Fibroblast of lung (primary cell): ENCODE measurements around the gene MUC21. TPM values are rescaled to one million over a fixed set of nuclear protein-coding genes. Genes with fewer than 3 reads are reported as not detected.
A peak's percentile ranks its signal among the peaks of the same experiment; 100 is the strongest.

ENCODE experiments used
- DNase-seq, 2 donors: peaks; one replicate each; pipeline versions ENCODE4 v3.0.0 to v3.0.0-alpha.2; 2010; ENCODE audit warnings: low read depth in 2 of 2
- H2AFZ ChIP-seq: 2 replicates; pipeline ENCODE4 v1.5.1; 2012; ENCODE audit warnings: low read length, control low read depth, inconsistent platforms
- H3K27ac ChIP-seq: 2 replicates; pipeline ENCODE4 v1.5.1; 2011; ENCODE audit warnings: low read length, control low read depth; ENCODE audit not compliant: insufficient read depth
- H3K27me3 ChIP-seq: 2 replicates; pipeline ENCODE4 v1.5.1; 2011; ENCODE audit warnings: mild to moderate bottlenecking, low read length; ENCODE audit not compliant: control insufficient read depth, insufficient read depth
- H3K36me3 ChIP-seq: 2 replicates; pipeline ENCODE4 v1.5.1; 2011; ENCODE audit warnings: low read length; ENCODE audit not compliant: control insufficient read depth, insufficient read depth
- H3K4me1 ChIP-seq: 2 replicates; pipeline ENCODE4 v1.5.1; 2011; ENCODE audit warnings: low read length; ENCODE audit not compliant: control insufficient read depth, insufficient read depth; ENCODE audit errors: extremely low read depth
- H3K4me2 ChIP-seq: 2 replicates; pipeline ENCODE4 v1.5.1; 2011; ENCODE audit warnings: low read length, control low read depth; ENCODE audit not compliant: insufficient read depth; ENCODE audit errors: extremely low read depth
- H3K4me3 ChIP-seq, 4 experiments: fragments of 200-600 bp in 1 of 4; sonication (generic) in 1 of 4; replicated peaks in 1 of 4; 2 replicates each; pipeline ENCODE4 v1.5.1; 2011 to 2016; ENCODE audit warnings: low read length in 4 of 4, low read depth in 3 of 4, mild to moderate bottlenecking in 3 of 4, control low read depth in 2 of 4, inconsistent platforms in 1 of 4, mixed read lengths in 1 of 4; ENCODE audit not compliant: insufficient read depth in 1 of 4; ENCODE audit errors: control extremely low read depth in 1 of 4
- H3K79me2 ChIP-seq: 2 replicates; pipeline ENCODE4 v1.5.1; 2012; ENCODE audit warnings: mild to moderate bottlenecking, low read length, inconsistent platforms; ENCODE audit not compliant: control insufficient read depth, insufficient read depth
- H3K9ac ChIP-seq: 2 replicates; pipeline ENCODE4 v1.5.1; 2011; ENCODE audit warnings: mild to moderate bottlenecking, low read length, control low read depth; ENCODE audit not compliant: insufficient read depth
- H3K9me3 ChIP-seq: 2 replicates; pipeline ENCODE4 v1.5.1; 2012; ENCODE audit warnings: low read depth, low read length; ENCODE audit not compliant: control insufficient read depth, insufficient read depth
- H4K20me1 ChIP-seq: 2 replicates; pipeline ENCODE4 v1.5.1; 2011; ENCODE audit warnings: low read length; ENCODE audit not compliant: control insufficient read depth, insufficient read depth; ENCODE audit errors: extremely low read depth
- EZH2 ChIP-seq: IDR thresholded peaks from 2 replicates; pipeline ENCODE4 v1.5.1; 2012; ENCODE audit warnings: low read length, control low read depth, mild to moderate bottlenecking; ENCODE audit errors: missing control alignments
- polyA plus RNA-seq, 2 donors: library from polyadenylated mRNA; depleted of rRNA in 1 of 2; stranded (reverse) in 1 of 2; unstranded in 1 of 2; fragments of >200 nt; gene quantifications; 2 replicates each; pipeline ENCODE4 v1.2.1, GENCODE V29; 2011 to 2012; ENCODE audit warnings: missing spikeins in 1 of 2
- total RNA-seq: library from RNA; depleted of rRNA; stranded (reverse); fragments of >200 nt; gene quantifications from 2 replicates; pipeline ENCODE4 v1.2.1, GENCODE V29; 2014
- TF ChIP-seq, protein P1 (sequence below), 2 donors: IDR thresholded peaks in 1 of 2; conservative IDR thresholded peaks in 1 of 2; 1 replicate in 1 of 2; 2 replicates in 1 of 2; pipeline ENCODE4 v1.5.1; 2011 to 2012; ENCODE audit warnings: low read length in 2 of 2, control low read depth in 1 of 2, inconsistent platforms in 1 of 2, low read depth in 1 of 2, mild to moderate bottlenecking in 1 of 2

Gene MUC21
- total and polyA plus RNA-seq, 2 donors (not counting 1 experiment from before 2014, with no cell fraction given): not detected

DNA sequence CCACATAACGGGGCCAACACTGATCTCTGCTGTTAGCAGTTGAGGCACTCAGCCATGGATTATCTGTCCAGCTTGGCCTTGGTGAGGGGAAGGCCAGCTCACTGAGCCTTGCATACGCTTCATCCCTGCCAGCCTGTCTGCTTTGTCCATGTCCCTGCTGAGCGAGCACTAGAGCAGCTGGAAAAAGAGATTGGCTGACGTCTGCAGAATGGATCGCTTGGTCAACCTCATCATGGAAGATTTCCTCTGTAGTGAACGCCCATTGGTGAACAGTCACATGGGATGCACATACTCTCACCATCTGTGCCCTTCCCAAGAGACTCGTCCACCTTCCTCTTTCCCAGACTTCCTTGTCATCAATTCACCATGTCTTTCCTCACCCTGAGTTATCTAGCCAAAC lies 53.7 kb downstream of the MUC21 start:
- no peak overlapping the region for H3K9ac ChIP-seq
- H4K20me1 ChIP-seq: no peaks in the 10 kb centered on the region
- H3K4me2 ChIP-seq: no peak overlapping the region
- H3K4me3 ChIP-seq: no peak overlapping the region
- no peaks in the 10 kb centered on the region for H3K9me3 ChIP-seq
- peak in 1 of 2 donors; percentile 13 for DNase-seq
- peaks cover 13% of the 10 kb centered on the region for H3K27me3 ChIP-seq
- no peak overlapping the region for H2AFZ ChIP-seq
- no peak for TF ChIP-seq EZH2
- TF ChIP-seq, protein P1, sequence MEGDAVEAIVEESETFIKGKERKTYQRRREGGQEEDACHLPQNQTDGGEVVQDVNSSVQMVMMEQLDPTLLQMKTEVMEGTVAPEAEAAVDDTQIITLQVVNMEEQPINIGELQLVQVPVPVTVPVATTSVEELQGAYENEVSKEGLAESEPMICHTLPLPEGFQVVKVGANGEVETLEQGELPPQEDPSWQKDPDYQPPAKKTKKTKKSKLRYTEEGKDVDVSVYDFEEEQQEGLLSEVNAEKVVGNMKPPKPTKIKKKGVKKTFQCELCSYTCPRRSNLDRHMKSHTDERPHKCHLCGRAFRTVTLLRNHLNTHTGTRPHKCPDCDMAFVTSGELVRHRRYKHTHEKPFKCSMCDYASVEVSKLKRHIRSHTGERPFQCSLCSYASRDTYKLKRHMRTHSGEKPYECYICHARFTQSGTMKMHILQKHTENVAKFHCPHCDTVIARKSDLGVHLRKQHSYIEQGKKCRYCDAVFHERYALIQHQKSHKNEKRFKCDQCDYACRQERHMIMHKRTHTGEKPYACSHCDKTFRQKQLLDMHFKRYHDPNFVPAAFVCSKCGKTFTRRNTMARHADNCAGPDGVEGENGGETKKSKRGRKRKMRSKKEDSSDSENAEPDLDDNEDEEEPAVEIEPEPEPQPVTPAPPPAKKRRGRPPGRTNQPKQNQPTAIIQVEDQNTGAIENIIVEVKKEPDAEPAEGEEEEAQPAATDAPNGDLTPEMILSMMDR (conservative IDR thresholded peaks at IDR 0.05 in 1 of 2, IDR thresholded peaks at IDR 0.05 in 1 of 2; ENCODE audit: low read depth in 1 of 2, low read length in 2 of 2): no peak
- H3K27ac ChIP-seq: no peak overlapping the region
- no peaks in the 10 kb centered on the region for H3K4me1 ChIP-seq
- no peaks in the 10 kb centered on the region for H3K36me3 ChIP-seq
- H3K79me2 ChIP-seq: no peaks in the 10 kb centered on the region

DNA sequence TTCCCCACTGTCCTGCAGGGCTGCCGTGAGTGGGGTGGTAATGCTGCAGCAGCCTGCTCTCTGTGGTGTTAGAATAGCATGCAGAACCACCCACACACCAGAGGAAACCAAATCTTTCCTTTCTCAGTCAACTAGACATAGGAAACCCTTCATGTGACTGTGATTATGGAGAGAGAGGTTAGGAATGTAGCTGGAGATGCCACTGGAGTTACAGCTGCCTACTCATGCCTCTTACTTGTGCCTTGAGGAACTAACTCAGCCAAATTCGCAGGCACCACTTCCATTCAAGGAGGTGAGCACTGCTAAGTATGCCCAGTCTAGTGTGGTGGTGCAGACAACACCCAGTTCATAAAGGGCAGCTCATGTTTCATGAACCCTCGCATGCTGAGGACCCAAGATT lies 54.2 kb downstream of the MUC21 start:
- Histone ChIP-seq H3K4me2 (no peak overlapping the region), H3K9me3 (no peaks in the 10 kb centered on the region), H4K20me1 (no peaks in the 10 kb centered on the region), H3K9ac (no peak overlapping the region), H3K4me3 (no peak overlapping the region), H2AFZ (no peak overlapping the region), H3K36me3 (no peaks in the 10 kb centered on the region), H3K27me3 (peaks cover 10% of the 10 kb centered on the region), H3K27ac (no peak overlapping the region), H3K4me1 (no peaks in the 10 kb centered on the region), H3K79me2 (no peaks in the 10 kb centered on the region)
- DNase-seq: peak in 1 of 2 donors; percentile 84
- no peak for TF ChIP-seq EZH2
- TF ChIP-seq, protein P1 (conservative IDR thresholded peaks at IDR 0.05 in 1 of 2, IDR thresholded peaks at IDR 0.05 in 1 of 2; ENCODE audit: low read depth in 1 of 2, low read length in 2 of 2): no peak

DNA sequence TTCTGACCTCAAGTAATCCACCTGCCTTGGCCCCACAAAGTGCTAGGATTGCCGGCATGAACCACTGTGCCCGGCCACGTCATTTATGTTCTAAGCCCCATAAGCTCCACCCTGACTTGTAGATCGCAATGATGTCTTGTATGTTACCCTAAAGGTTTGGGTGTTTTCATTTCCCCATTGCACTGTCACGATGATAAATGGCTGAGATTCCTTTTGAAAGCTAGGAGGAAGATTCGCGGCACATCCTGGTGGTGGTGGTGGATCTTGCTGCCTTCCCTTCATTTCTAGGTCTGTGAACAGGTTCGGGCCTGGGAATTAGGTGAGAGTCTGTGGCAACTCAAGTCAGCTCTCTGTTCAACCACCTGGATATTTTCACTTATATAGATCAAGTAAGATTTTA lies 55.0 kb downstream of the MUC21 start:
- H3K9ac ChIP-seq: no peak overlapping the region
- no peaks in the 10 kb centered on the region for H3K4me1 ChIP-seq
- no peak overlapping the region for H3K4me2 ChIP-seq
- peaks cover 13% of the 10 kb centered on the region for H3K27me3 ChIP-seq
- no peaks in the 10 kb centered on the region for H4K20me1 ChIP-seq
- no peak for TF ChIP-seq EZH2
- TF ChIP-seq, protein P1 (conservative IDR thresholded peaks at IDR 0.05 in 1 of 2, IDR thresholded peaks at IDR 0.05 in 1 of 2; ENCODE audit: low read depth in 1 of 2, low read length in 2 of 2): no peak
- no peak overlapping the region for H2AFZ ChIP-seq
- H3K4me3 ChIP-seq: no peak overlapping the region
- no peaks in the 10 kb centered on the region for H3K36me3 ChIP-seq
- no peak for DNase-seq
- no peaks in the 10 kb centered on the region for H3K79me2 ChIP-seq
- no peak overlapping the region for H3K27ac ChIP-seq
- H3K9me3 ChIP-seq: no peaks in the 10 kb centered on the region

Other genes with a start within 250 kb of the MUC21 start
- gene FLOT1, start 241.0 kb upstream of the MUC21 start, total RNA-seq: 136 and 180 TPM in 2 replicates
- 301 TPM in 2 replicates for gene FLOT1, start 241.0 kb upstream of the MUC21 start, polyA plus RNA-seq
- 42.9 and 43.3 TPM in 2 replicates for gene IER3, start 239.2 kb upstream of the MUC21 start, total RNA-seq
- gene IER3, start 239.2 kb upstream of the MUC21 start, polyA plus RNA-seq: 34.2 and 102 TPM in 2 replicates
- gene DDR1, start 99.2 kb upstream of the MUC21 start, total RNA-seq: 16.7 and 17.5 TPM in 2 replicates
- gene DDR1, start 99.2 kb upstream of the MUC21 start, polyA plus RNA-seq: 6.2 and 10.9 TPM in 2 replicates
- 8.7 and 12.2 TPM in 2 replicates for gene GTF2H4, start 75.5 kb upstream of the MUC21 start, total RNA-seq
- 15.3 and 25.3 TPM in 2 replicates for gene GTF2H4, start 75.5 kb upstream of the MUC21 start, polyA plus RNA-seq
- 13.1 and 20.5 TPM in 2 replicates for gene VARS2, start 69.5 kb upstream of the MUC21 start, total RNA-seq
- 6.8 and 11.4 TPM in 2 replicates for gene VARS2, start 69.5 kb upstream of the MUC21 start, polyA plus RNA-seq
- gene SFTA2, start 51.5 kb upstream of the MUC21 start, total RNA-seq: not detected in 2 replicates
- gene SFTA2, start 51.5 kb upstream of the MUC21 start, polyA plus RNA-seq: not detected in 2 replicates
- gene MUCL3, start 42.7 kb upstream of the MUC21 start, total RNA-seq: not detected in 2 replicates
- 0.01 TPM in 1 of 2 replicates, not detected in the other for gene MUCL3, start 42.7 kb upstream of the MUC21 start, polyA plus RNA-seq
- gene MUC22, start 26.8 kb downstream of the MUC21 start, total RNA-seq: not detected in 2 replicates
- gene MUC22, start 26.8 kb downstream of the MUC21 start, polyA plus RNA-seq: not detected in 2 replicates
- gene C6orf15, start 128.9 kb downstream of the MUC21 start, total RNA-seq: not detected in 2 replicates
- gene C6orf15, start 128.9 kb downstream of the MUC21 start, polyA plus RNA-seq: not detected in 2 replicates
- gene PSORS1C1, start 131.1 kb downstream of the MUC21 start, total RNA-seq: 0.66 and 1.8 TPM in 2 replicates
- gene PSORS1C1, start 131.1 kb downstream of the MUC21 start, polyA plus RNA-seq: 0.40 and 0.41 TPM in 2 replicates
- not detected in 2 replicates for gene CDSN, start 136.7 kb downstream of the MUC21 start, total RNA-seq
- not detected in 2 replicates for gene CDSN, start 136.7 kb downstream of the MUC21 start, polyA plus RNA-seq
- not detected in 2 replicates for gene PSORS1C2, start 155.3 kb downstream of the MUC21 start, total RNA-seq
- not detected in 2 replicates for gene PSORS1C2, start 155.3 kb downstream of the MUC21 start, polyA plus RNA-seq
- gene CCHCR1, start 174.1 kb downstream of the MUC21 start, total RNA-seq: 19.0 and 19.3 TPM in 2 replicates
- 7.4 and 8.9 TPM in 2 replicates for gene CCHCR1, start 174.1 kb downstream of the MUC21 start, polyA plus RNA-seq
- gene TCF19, start 174.9 kb downstream of the MUC21 start, total RNA-seq: 2.3 and 8.4 TPM in 2 replicates
- gene TCF19, start 174.9 kb downstream of the MUC21 start, polyA plus RNA-seq: 7.2 and 20.7 TPM in 2 replicates
- under 0.01 TPM in 2 replicates for gene POU5F1, start 187.0 kb downstream of the MUC21 start, total RNA-seq
- 0.23 TPM in 1 of 2 replicates, not detected in the other for gene POU5F1, start 187.0 kb downstream of the MUC21 start, polyA plus RNA-seq